HepG2 (cell line): Measurements from ENCODE around the gene MT1A. TPM values are rescaled to one million over a fixed set of nuclear protein-coding genes. Genes with fewer than 3 reads are reported as not detected.

Experiments
- EP300 ChIP-seq, 3 experiments: sonication (generic) in 1 of 3; formaldehyde crosslinking in 1 of 3; IDR thresholded peaks; 2 replicates each; pipeline versions ENCODE4 v1.5.1 to v1.6.1; 2011 to 2020; ENCODE audit warnings: low read depth in 2 of 3, low read length in 2 of 3, borderline replicate concordance in 1 of 3, improper control_type of control experiment in 1 of 3, mild to moderate bottlenecking in 1 of 3, missing genetic modification reagents in 1 of 3, moderate library complexity in 1 of 3
- ZNF280B ChIP-seq: sonication (generic); formaldehyde crosslinking; IDR thresholded peaks from 2 replicates; pipeline ENCODE4 v1.5.0; 2020; ENCODE audit warnings: missing genetic modification reagents, mild to moderate bottlenecking, borderline replicate concordance
- ZNF770 ChIP-seq: sonication (generic); formaldehyde crosslinking; IDR thresholded peaks from 2 replicates; pipeline ENCODE4 v1.5.0; 2020; ENCODE audit warnings: mild to moderate bottlenecking, missing genetic modification reagents
- ZSCAN20 ChIP-seq: sonication (generic); formaldehyde crosslinking; IDR thresholded peaks from 2 replicates; pipeline ENCODE4 v1.4.0; 2020; ENCODE audit warnings: missing genetic modification reagents, mild to moderate bottlenecking, borderline replicate concordance
- polyA plus RNA-seq, 8 experiments: library from polyadenylated mRNA; depleted of rRNA in 3 of 8; stranded (reverse) in 7 of 8; unstranded in 1 of 8; fragments of >200 nt; fragmentation: Illumina TruSeq in 4 of 8; extraction: Trizol in 4 of 8; gene quantifications; 2 replicates each; pipeline versions ENCODE4 v1.2.1 to v1.2.3, GENCODE V29; 2011 to 2016; ENCODE audit warnings: low read depth in 4 of 8, missing spikeins in 1 of 8, mixed read lengths in 1 of 8; ENCODE audit not compliant: insufficient read depth in 1 of 8
- total RNA-seq, 5 experiments: library from RNA; depleted of rRNA; stranded (reverse); fragments of >200 nt; fragmentation: Illumina TruSeq; extraction: Trizol; gene quantifications; 2 replicates each; pipeline ENCODE4 v1.2.3, GENCODE V29; 2016; ENCODE audit warnings: low read depth in 1 of 5
- TF ChIP-seq, protein P1 (sequence below): IDR thresholded peaks from 2 replicates; pipeline ENCODE4 v1.4.0; 2020; ENCODE audit warnings: mild to moderate bottlenecking, missing genetic modification reagents
- TF ChIP-seq, protein P2 (sequence below): sonication (generic); formaldehyde crosslinking; IDR thresholded peaks from 2 replicates; pipeline ENCODE4 v1.4.0; 2020; ENCODE audit warnings: low read depth, mild to moderate bottlenecking, missing genetic modification reagents
- TF ChIP-seq, protein P3 (sequence below): sonication (generic); formaldehyde crosslinking; IDR thresholded peaks from 2 replicates; pipeline ENCODE4 v1.4.0; 2020; ENCODE audit warnings: mild to moderate bottlenecking, missing genetic modification reagents

The MT1A gene
- total and polyA plus RNA-seq, 2 of the 13 experiments (the other 11 are each of a cell fraction or from before 2014, with no cell fraction given): 8.3 to 10.4 TPM

- TF ChIP-seq, protein P1, sequence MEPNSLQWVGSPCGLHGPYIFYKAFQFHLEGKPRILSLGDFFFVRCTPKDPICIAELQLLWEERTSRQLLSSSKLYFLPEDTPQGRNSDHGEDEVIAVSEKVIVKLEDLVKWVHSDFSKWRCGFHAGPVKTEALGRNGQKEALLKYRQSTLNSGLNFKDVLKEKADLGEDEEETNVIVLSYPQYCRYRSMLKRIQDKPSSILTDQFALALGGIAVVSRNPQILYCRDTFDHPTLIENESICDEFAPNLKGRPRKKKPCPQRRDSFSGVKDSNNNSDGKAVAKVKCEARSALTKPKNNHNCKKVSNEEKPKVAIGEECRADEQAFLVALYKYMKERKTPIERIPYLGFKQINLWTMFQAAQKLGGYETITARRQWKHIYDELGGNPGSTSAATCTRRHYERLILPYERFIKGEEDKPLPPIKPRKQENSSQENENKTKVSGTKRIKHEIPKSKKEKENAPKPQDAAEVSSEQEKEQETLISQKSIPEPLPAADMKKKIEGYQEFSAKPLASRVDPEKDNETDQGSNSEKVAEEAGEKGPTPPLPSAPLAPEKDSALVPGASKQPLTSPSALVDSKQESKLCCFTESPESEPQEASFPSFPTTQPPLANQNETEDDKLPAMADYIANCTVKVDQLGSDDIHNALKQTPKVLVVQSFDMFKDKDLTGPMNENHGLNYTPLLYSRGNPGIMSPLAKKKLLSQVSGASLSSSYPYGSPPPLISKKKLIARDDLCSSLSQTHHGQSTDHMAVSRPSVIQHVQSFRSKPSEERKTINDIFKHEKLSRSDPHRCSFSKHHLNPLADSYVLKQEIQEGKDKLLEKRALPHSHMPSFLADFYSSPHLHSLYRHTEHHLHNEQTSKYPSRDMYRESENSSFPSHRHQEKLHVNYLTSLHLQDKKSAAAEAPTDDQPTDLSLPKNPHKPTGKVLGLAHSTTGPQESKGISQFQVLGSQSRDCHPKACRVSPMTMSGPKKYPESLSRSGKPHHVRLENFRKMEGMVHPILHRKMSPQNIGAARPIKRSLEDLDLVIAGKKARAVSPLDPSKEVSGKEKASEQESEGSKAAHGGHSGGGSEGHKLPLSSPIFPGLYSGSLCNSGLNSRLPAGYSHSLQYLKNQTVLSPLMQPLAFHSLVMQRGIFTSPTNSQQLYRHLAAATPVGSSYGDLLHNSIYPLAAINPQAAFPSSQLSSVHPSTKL: peak; percentile 70
- TF ChIP-seq ZNF770 (CRISPR knock-in tag): no peak
- TF ChIP-seq, protein P2, sequence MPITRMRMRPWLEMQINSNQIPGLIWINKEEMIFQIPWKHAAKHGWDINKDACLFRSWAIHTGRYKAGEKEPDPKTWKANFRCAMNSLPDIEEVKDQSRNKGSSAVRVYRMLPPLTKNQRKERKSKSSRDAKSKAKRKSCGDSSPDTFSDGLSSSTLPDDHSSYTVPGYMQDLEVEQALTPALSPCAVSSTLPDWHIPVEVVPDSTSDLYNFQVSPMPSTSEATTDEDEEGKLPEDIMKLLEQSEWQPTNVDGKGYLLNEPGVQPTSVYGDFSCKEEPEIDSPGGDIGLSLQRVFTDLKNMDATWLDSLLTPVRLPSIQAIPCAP (CRISPR knock-in tag): 0 out of 2 replicates have a peak, but pooled peaks have one; percentile 24
- TF ChIP-seq ZNF280B (CRISPR knock-in tag): 0 out of 2 replicates have a peak, but pooled peaks have one; percentile 47
- TF ChIP-seq, protein P3, sequence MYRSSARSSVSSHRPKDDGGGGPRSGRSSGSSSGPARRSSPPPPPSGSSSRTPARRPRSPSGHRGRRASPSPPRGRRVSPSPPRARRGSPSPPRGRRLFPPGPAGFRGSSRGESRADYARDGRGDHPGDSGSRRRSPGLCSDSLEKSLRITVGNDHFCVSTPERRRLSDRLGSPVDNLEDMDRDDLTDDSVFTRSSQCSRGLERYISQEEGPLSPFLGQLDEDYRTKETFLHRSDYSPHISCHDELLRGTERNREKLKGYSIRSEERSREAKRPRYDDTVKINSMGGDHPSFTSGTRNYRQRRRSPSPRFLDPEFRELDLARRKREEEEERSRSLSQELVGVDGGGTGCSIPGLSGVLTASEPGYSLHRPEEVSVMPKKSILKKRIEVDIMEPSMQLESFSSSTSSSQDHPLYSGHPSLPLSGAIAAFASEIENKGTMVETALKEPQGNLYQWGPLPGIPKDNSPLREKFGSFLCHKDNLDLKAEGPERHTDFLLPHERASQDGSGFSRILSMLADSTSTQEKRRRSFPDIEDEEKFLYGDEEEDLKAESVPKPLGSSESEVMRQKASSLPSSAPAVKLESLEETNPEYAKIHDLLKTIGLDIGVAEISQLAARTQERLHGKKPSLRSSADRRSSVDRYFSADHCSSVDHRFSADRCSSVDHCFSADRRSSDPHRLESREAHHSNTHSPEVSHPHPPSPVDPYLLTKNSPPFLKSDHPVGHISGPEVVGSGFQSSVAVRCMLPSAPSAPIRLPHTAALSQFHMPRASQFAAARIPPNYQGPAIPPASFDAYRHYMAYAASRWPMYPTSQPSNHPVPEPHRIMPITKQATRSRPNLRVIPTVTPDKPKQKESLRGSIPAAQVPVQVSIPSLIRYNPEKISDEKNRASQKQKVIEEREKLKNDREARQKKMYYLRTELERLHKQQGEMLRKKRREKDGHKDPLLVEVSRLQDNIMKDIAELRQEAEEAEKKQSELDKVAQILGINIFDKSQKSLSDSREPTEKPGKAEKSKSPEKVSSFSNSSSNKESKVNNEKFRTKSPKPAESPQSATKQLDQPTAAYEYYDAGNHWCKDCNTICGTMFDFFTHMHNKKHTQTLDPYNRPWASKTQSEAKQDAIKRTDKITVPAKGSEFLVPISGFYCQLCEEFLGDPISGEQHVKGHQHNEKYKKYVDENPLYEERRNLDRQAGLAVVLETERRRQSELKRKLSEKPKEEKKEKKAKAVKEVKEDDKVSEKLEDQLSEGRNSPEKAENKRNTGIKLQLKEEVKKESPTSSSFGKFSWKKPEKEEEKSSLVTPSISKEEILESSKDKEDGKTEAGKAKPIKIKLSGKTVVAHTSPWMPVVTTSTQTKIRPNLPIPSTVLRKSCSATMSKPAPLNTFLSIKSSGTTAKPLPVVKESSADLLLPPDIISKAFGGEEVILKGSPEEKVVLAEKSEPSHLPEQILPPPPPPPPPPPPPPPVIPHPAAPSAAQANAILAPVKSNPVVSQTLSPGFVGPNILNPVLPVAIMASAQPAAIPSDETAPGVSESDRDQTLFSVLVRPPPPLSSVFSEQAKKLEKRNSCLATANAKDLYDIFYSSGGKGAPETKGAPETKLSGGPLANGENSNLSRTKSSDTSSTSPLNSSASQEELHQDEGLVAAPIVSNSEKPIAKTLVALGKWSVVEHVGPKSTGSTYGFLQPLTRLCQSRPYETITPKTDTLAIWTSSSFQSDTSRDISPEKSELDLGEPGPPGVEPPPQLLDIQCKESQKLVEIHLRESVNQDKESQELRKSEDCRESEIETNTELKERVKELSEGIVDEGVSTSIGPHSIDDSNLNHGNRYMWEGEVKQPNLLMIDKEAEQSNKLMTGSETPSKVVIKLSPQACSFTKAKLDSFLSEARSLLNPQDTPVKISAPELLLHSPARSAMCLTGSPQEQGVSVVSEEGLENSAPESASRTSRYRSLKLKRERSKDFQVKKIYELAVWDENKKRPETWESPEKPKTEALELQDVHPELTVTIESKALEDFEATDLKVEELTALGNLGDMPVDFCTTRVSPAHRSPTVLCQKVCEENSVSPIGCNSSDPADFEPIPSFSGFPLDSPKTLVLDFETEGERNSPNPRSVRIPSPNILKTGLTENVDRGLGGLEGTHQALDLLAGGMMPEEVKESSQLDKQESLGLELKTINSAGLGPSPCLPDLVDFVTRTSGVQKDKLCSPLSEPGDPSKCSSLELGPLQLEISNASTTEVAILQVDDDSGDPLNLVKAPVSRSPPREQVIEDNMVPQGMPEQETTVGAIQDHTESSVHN (CRISPR knock-in tag): peak; percentile 28; the same call in 1 of the 2 replicates
- TF ChIP-seq ZSCAN20: peak; percentile 58; the same call in 1 of the 2 replicates
- peak in 1 of 2 experiments; percentile 45; a peak in 1 of 4 replicates for TF ChIP-seq EP300 (IDR thresholded peaks at IDR 0.05; ENCODE audit: low read depth in 2 of 2, low read length in 2 of 2)
- TF ChIP-seq EP300 (CRISPR knock-in tag; IDR thresholded peaks at IDR 0.05; ENCODE audit: borderline replicate concordance): no peak
Measured at GRCh38 chr16:56681939-56682702, 43.7 kb downstream of the MT1A start, which contains the start of gene MT1X (continued).
